Stimulated activated CD4-positive, alpha-beta T cell treated with anti-CD3 and anti-CD28 coated beads, Interleukin-4, amount 100 ng/mL, for 24 hours (primary cell): ENCODE data around the gene TDRD7.
A peak's percentile ranks its signal among the peaks of the same experiment; 100 is the strongest.
"Not testable (repeated sequence)": the region's sequence is repeated elsewhere in the genome, so short reads cannot be mapped to it uniquely, and the experiment has no call there.

Experiments used
- DNase-seq: peaks from one replicate; pipeline ENCODE4 v3.0.0-alpha.2; 2020

TDRD7 gene

DNA sequence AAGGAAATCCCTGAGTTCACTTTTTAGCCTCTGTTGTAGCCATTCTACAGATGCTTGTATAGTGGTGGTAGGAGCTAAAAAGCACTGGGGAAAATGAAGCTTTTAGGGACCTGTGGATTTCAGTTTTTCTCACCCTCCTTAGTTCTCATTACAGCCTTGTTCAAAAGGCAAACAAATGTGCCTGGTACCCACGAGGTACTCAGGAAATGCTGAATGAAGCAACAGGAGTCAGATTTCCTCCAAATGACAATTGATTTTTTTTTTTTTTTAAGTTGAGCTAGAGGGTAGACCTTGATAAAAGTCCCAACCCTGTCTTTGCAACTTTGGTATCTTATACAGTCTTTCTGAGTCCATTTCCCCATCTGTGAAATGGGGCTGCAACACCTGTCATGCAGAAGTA, 68.3 kb downstream of the TDRD7 start:
- DNase-seq: no peak

DNA sequence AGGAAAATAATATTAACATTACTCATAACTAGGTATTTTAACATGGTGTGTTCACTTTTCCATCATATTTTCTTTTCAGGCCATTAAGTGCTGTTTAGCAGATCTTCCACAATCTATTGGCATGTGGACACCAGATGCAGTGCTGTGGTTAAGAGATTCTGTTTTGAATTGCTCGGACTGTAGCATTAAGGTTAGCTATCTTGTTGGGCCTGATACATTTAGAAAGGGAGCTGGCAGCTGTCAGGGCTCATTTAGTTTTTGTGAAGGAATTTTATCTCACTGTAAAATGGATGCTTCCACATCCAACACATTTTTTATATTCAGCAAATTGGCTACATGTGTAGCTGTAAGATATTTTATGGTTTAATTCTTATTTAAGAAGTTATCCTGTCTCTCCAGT, 68.9 kb downstream of the TDRD7 start:
- DNase-seq: no peak

DNA sequence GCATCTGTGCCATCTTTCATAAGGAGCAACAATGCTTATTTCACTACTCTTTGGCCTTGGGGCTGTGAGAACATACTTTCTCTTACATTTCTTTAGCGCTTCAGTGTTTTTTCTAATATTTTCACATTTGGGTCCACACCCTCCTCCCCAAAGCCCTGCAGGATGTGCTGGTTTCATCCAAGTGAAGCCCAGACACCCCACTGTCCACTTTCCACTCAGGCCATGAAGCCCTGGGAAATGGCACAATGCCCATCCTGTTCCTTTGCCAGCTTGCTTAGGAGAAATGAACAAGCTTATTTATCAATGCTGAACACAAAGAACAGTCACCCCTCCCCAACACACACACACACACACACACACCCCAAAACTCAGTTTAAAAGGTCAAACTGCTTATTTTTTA, 72.2 kb downstream of the TDRD7 start:
- DNase-seq: no peak

DNA sequence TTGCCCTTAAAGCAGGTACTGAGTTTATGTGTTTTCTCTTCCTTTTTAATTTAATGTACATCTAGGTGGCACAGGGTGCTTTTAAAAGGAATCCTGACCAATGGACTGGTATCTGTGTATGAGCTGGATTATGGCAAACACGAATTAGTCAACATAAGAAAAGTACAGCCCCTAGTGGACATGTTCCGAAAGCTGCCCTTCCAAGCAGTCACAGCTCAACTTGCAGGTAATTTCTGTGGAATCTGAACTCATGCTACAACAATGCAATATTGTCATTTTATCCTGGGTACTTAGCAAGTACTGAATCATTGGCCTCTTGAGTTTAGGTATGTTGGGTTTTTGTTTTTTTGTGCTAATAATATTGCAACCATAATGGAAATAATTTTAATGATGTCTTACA, 75.2 kb downstream of the TDRD7 start:
- no peak for DNase-seq

DNA sequence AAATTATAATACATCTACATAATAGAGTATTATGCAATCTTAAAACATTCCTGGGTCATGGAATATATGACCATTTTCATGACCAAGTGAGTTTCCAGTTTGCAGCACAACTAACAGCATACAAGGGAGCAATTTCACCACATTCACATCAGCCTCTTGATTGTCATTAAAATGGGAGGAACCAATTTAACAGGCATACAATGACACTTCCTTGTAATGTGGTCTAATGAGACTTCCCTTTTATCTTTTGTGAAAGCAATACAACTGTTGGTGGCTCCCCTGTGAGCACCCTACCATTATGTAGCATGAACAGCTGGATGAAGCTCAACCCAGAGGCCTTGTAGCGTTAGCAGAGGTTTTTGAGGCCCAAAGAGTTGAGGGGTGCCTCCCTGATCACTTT, 76.0 kb downstream of the TDRD7 start:
- DNase-seq: no peak

DNA sequence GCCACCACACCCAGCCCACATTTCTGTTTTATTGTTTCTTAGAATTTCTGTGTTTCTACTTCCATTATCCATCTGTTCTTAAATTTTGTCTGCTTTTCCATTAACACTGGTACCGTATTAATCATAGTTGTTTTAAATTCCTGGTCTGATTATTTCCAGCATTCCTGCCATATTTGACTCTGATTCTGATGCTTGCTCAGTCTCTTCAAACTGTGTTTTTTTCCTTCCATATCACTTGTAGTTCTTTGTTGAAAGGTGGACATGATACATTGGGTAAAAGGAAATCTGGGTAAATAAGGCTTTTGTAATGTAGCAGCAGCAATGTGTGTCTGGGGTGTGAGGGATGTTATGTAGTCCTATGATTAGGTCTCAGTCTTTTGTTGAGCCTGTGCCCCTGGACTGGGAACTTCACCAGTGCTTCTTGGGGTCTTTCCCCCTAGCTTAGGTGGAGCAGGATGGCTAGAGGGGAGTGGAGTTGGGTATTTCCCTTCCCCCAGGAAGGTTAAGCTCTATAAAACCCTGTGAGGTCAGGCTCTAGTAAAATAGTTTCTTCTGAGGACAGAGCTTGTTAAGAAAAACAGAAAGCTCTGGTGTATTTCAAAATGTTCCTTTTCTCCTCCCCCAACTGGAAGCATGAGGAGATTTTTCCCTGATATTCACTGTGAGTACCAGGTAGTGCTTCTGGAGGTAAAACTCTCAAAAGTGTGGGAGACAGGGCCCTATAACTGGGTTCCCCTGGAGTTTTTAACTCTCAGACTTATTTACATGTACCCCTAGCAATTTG, 79.5 kb downstream of the TDRD7 start:
- DNase-seq: no peak

DNA sequence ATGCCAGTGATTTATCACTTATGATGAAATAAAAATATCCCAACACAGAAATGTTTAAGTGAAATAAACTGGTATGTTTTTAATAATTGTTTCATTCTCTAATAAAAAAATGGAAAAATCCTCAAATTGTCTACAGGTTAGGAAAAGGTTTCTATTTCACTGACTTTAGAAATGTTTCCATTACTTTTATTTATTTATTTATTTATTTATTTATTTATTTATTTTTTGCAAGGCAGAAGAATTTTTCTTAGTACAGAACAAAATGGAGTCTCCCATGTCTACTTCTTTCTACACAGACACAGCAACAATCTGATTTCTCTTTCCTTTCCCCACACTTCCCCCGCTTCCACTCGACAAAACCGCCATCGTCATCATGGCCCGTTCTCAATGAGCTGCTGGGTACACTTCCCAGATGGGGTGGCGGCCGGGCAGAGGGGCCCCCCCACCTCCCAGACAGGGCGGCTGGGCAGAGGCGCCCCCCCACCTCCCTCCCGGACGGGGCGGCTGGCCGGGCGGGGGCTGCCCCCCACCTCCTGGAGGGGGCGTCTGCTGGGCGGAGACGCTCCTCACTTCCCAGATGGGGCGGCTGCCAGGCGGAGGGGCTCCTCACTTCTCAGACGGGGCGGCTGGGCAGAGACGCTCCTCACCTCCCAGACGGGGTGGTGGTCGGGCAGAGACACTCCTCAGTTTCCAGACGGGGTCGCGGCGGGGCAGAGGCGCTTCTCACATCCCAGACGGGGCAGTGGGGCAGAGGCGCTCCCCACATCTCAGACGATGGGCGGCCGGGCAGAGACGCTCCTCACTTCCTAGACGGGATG, 85.9 kb downstream of the TDRD7 start:
- not testable (repeated sequence) for DNase-seq

DNA sequence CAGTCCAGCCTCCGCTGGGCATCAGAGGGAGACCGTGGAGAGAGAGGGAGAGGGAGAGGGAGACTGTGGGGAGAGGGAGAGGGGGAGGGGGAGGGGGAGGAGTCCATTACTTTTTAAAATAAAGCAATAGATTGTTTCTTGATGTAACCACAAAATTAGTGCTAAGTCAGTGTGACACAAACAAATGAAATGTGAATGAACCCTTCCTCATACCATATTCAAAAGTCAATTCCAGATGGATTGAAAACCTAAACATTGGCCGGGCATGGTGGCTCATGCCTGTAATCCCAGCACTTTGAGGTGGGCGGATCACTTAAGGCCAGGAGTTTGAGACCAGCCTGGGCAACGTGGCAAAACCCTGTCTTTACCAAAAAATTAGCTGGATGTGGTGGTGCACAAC, 87.0 kb downstream of the TDRD7 start:
- not testable (repeated sequence) for DNase-seq

DNA sequence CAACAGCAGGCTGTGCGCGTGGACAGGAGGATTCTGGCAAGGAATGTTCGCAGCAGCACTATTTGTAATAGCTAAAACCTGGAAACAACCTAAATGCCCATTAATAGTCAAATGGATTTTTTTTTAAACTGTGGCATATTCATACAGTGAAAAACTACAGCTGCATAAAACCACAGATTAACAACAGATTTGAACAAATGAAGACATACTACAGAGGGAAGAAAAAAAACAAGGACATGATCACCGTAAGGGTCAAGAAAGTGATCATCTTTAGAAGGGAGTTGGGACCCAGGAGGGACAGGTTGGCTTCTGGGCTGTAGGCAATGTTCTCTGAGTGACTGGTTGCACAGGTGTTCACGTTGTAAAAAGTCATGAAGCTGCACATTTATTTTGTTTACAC, 88.4 kb downstream of the TDRD7 start:
- DNase-seq: no peak

DNA sequence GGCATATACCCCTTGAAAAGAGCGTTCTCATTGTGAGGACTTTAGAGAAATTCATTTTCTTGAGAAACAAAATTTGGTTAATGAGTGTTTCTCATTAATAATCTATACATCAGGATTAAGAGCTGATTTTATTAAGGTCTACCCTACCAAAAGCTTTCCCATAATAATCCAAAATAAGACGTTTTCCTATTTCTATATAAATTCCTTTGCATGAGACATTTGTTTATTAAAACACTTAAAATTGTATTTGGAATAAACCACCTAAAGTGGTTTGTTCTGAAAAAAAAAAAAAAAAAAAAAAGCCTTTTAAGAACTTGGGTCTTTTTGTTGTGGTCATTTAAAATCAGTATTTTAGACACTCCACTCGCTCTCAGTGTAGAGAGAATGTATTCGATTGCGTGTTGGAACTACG, 88.9 kb downstream of the TDRD7 start:
- DNase-seq: no peak

DNA sequence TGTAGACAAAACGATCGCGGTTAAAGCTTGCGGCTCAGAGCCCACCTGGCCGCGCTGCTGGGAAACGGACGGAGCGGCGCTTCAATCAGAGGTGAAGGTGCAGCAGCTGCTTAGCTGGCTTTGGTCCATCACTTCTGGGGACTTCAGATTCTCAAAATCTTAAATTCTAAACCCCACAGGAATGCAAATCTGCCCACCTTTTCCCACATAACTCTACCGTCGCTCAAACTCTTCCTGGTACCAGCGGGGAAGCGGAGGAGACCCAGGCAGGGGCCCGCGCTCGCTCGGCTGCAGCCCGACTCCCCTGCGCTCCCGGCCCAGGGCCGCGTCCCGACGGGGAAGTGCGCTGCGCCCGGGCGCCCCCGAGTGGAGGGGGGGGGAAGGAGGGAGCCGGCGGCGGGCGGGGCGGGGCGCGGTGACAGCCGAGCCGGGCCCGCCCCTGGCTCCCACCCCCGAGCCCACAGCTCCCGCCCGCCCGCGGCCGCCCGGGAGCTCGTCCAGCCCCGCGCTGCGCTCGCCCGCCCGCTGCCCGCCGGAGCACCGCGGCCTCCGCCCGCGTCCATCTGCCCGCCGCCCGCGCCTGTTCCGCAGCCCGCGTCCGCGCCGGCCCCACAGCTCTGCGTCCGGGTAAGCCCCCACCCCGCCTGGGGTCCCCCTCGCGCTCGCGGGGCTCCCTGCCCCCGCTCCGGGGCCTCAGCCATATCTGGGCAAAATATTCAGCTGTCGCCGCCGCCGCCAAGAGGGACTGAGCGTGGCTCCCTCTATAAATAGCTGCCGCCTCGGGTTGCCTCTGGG, 89.5 kb downstream of the TDRD7 start, which contains the start of gene TMOD1:
TSS of gene TMOD1 (plus strand) at position 490 of the 795 bp plus-strand sequence. CDS start 22,523 bp downstream, outside the sequence.
- peak; percentile 27 for DNase-seq

DNA sequence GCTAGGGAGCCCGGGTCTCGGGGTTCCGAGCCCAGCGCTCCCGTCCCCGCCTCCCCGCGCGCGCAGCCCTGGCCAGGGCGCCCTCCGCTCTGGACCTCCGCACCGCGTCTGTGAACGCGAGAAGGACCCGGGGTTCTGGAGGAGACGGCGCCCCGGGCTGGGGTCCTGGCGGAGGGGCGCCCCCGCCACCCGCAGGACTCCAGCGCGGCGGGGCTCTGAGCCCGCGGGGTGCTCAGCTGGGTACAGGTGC, 90.0 kb downstream of the TDRD7 start:
- DNase-seq: no peak

DNA sequence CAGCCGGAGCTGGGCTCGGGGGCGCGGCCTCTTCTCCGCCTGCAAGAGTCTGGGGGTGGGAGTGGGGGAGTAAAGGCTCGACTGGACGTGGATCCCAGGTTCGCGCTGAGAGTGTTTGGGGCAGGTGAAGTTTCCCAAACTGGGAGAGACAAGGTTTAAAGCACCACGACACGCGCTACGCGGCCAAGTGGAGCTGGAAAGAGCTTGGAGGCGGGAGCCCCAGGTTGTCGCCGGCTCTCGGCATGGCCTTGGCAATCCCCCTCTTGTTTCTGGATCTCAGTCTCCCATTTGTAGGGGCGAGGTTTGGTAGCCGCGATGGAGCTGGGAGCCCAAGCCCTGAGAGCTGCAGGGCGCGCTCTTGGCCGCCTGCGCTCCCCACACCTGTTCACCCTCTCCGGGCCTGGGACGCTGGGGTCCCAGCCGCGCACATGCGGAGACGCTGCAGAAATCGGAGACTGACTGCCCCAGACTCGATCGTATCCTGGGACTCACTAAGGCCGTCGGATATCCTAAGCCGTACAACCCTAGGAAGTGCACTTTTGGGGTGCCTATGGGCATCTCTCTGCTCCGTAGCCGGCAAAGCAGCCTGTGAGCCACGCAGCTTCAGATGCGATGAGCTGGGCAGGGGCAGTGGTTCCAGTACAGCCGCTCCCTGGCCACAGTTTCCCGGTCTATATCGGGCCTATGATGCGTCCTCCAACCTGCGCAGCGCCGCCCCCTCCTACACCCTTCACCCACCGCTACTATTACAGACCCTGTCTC, 90.5 kb downstream of the TDRD7 start:
- DNase-seq: no peak

DNA sequence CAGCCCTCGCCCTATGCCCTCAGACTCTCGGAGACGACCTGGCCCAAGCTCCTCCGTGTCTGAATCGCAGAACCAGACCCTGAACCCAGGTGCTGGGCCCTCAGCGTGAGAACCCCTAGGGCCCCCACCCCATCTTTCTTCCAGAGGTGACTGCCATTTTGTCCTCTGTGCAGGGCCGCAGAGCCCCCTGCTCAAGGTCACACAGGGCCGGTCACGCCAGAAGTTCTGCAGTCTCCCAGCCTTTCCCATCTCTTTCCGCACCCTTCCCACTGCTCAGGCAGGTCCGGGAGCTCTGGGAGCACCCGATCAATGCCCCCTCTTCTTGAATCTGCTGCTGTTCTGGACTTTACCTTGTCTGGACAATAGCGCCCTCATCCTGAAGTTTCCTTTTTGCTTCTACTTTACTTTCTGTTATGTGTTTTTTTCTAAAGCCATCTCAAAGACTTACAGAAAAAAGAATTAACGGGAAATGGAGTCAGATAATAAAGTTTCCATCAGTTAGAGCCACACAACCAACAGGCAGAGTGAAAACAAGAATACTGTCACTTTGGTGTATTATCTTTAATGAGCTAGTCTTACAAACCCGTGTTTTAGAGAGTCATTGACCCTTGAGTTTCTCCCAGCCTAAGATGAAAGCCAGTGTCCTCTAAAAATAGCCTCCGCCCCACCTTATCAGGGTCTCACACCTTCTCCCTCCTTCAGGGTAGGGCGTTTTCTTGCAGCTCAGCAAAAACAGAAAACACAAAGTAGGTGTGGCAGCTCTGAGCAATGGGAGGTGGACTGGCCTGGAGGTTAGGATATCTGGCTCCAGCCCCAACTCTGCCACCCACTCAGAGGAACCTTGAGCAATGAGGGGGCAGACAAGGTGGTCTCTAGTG, 91.3 kb downstream of the TDRD7 start:
- no peak for DNase-seq

DNA sequence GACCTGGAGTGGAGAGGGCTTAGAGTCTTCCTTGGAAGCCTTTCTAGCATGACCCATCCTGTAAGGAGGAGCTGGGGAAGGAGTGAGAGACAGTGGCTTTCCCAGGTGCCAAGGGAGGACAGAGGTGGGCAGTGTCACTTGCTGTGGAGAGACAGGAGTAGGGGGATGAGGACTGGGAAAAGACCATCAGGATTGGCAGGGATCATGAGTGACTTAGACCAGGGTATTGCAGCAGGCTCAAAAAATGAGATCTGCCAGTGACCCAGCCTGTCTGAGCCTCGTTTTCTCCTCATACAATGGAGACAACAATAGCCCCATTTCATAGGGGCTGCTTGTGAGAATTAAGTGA, 91.9 kb downstream of the TDRD7 start:
- no peak for DNase-seq

DNA sequence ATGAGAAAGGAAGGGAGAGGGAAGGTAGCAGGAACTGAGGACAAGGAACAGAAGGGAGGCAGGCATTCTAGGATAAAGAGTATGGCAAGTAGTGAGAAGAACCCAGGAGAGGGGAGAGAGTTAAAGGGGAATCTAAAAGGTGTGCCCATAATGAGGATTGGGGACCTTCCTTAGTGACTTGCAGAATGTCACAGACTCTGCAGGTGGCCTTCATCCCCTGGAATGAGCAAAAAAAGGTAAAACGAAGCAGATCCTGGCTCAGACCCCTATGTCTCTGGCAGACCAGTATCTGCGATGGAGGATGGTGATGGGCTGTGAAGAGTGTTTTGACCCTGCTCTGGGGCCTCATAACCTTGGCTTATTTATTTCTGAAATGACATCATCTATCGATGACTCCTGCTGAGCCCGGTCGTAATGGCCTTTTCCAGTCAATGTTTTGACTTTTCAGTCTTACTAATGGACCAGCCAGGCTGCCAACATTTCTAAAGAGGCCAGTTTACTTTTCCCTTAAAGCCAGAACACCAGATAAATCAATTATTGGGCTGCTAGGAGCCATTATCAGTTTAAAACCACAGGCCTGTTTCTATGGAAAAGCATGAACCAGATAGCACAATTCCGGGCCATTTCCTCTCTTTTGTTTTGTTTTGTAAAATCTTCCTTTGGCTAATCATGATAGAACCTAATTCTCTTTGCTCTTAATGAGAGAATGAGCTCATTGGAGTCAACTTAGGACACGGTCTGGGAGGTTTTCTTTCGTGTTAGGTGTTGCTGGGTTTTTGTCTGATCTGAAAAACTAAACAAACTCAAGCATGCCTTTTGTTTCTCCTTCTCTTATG, 92.7 kb downstream of the TDRD7 start:
- DNase-seq: no peak

DNA sequence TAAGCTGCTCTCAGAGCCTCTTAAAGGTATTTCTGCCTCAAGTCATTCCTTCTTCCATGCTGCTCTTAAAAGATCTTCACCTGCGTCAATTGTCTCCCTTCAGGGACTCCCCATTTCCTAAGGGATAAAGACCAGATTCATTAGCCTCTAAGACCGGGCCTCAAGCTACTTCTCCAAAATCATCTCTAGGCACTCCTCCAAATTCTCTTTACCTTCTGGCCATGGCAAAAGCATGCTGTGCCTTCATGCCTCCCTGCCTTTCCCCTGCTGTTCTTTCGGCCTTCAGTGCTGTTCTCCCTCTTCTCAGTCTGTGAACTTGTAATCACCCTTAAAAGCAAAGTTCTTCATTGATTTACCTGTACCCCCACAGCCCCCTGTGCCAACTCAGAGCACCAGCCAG, 93.9 kb downstream of the TDRD7 start:
- no peak for DNase-seq

DNA sequence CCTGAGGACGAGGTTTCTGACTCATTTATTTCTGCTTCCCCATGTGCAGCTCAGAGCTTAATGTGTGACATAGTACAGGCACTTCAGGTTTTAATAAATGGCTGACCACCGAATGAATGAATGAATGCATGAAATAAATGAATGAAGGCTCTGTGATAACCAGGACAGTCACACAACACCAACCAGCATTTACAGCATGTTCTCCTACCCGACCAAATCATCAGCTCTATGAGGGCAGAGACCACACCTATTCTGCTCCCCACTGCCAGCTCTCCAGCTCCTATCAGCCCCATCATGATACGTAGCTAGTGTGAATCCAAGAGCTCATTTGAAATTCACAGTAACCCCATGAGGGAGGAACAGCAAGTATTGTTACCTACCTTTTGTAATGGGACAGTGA, 94.4 kb downstream of the TDRD7 start:
- no peak for DNase-seq

DNA sequence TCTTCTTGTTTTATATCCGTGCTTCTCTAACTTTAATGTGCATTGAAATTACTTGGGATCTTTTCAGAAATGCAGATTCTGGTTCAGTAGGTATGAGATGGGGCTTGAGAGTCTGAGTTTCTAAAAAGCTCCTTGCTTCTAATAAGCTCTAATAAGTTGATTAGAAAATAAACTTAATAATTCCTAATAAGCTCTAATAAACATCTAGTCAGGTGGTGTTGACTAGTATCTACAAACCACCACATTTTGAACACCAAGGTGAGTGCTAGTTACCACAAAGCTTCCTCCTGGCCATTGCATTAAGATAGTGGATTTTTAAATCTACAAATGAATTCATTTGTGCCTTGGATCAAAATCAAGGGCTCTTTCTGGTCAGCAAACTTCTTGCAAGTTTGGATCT, 94.9 kb downstream of the TDRD7 start:
- DNase-seq: no peak

DNA sequence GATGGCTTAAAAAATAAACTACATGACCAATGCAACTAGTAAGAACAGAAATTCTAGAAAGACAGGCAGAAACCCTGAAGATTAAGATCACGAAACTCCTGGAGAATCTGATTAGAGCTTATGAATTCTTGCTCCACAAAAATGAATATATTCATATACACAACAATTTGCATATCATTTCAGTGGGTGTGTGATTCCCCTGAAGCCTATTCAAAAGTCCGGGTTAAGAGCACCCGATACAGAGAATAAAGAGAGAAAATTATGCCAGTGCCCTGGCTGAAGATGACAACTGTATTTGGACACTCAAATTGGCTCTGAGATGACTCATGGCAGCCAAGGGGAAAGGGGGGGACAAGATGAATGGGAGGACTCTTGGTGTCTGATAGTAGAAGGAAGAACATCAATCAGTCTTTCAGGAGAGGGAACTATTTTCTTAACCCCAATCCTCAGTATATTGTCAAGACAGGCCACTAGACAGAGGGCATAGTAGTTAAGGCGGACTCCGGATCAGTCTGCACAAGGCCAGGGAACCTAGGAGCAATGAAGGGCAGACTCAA, 95.6 kb downstream of the TDRD7 start:
- DNase-seq: no peak

DNA sequence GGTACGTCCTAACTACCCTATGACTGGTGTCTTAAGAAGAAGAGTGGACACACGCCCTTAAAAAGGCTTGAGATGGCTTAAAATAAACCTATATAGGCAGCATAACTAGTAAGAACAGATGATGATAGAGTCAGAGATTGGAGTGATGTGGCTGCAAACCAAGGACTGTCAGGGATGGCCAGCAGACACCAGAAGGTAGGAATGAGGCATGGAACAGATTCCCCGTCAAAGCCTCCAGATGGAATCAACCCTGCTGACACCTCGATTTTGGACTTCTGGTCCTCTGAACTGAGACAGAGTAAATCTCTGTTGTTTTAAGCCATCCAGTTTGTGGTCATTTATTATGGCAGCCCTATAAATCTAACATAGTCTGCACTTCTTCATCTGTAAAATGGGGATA, 97.0 kb downstream of the TDRD7 start:
- no peak for DNase-seq
